Keratinocyte (primary cell): ENCODE measurements around the gene MME. TPM values are rescaled to one million over a fixed set of nuclear protein-coding genes. Genes with fewer than 3 reads are reported as not detected.

Experiments
- DNase-seq: peaks from one replicate; pipeline ENCODE4 v3.0.0-alpha.2; 2011; ENCODE audit warnings: low read depth, missing footprints, low spot score
- FAIRE-seq: peaks from 2 replicates; lab custom pipeline; 2011; peaks lifted over from hg19 to GRCh38; lab: Jason Lieb, UNC
- H2AFZ ChIP-seq: 2 replicates; pipeline ENCODE4 v1.6.0; 2012; ENCODE audit warnings: low read length, control low read depth, inconsistent platforms; ENCODE audit not compliant: control insufficient read depth
- H3K27ac ChIP-seq: 2 replicates; pipeline ENCODE4 v1.5.1; 2011; ENCODE audit warnings: low read length; ENCODE audit not compliant: control insufficient read depth, insufficient read depth
- H3K27me3 ChIP-seq: 3 replicates; pipeline ENCODE4 v1.6.0; 2011; ENCODE audit warnings: low read length; ENCODE audit not compliant: control insufficient read depth, insufficient read depth; ENCODE audit errors: extremely low read depth
- H3K36me3 ChIP-seq, 2 experiments: 2 replicates in 1 of 2; 3 replicates in 1 of 2; pipeline ENCODE4 v1.5.1; 2011; ENCODE audit warnings: low read length in 2 of 2, mild to moderate bottlenecking in 1 of 2; ENCODE audit not compliant: control insufficient read depth in 2 of 2, insufficient read depth in 2 of 2; ENCODE audit errors: extremely low read depth in 1 of 2
- H3K4me1 ChIP-seq: 3 replicates; pipeline ENCODE4 v1.5.1; 2011; ENCODE audit warnings: low read length; ENCODE audit not compliant: control insufficient read depth, insufficient read depth; ENCODE audit errors: extremely low read depth
- H3K4me2 ChIP-seq: 3 replicates; pipeline ENCODE4 v1.6.0; 2011; ENCODE audit warnings: low read depth, low read length; ENCODE audit not compliant: control insufficient read depth, insufficient read depth; ENCODE audit errors: extremely low read depth
- H3K4me3 ChIP-seq, 3 experiments: fragments of 200-600 bp in 1 of 3; sonication (generic) in 1 of 3; 2 replicates in 2 of 3; 3 replicates in 1 of 3; pipeline ENCODE4 v1.5.1; 2011 to 2016; ENCODE audit warnings: low read length in 3 of 3, mild to moderate bottlenecking in 3 of 3, control low read depth in 2 of 3, inconsistent platforms in 1 of 3, low read depth in 1 of 3, mixed read lengths in 1 of 3, mixed run types in 1 of 3, moderate library complexity in 1 of 3; ENCODE audit not compliant: control insufficient read depth in 2 of 3, insufficient read depth in 2 of 3; ENCODE audit errors: extremely low read depth in 1 of 3
- H3K79me2 ChIP-seq: 2 replicates; pipeline ENCODE4 v1.6.0; 2012; ENCODE audit warnings: low read length; ENCODE audit not compliant: control insufficient read depth, insufficient read depth
- H3K9ac ChIP-seq: 3 replicates; pipeline ENCODE4 v1.6.0; 2011; ENCODE audit warnings: low read length; ENCODE audit not compliant: control insufficient read depth, insufficient read depth; ENCODE audit errors: extremely low read depth
- H3K9me1 ChIP-seq: 3 replicates; pipeline ENCODE4 v1.6.0; 2011; ENCODE audit warnings: low read length; ENCODE audit not compliant: control insufficient read depth, insufficient read depth; ENCODE audit errors: extremely low read depth
- H3K9me3 ChIP-seq: 2 replicates; pipeline ENCODE4 v1.5.1; 2012; ENCODE audit warnings: low read depth, low read length; ENCODE audit not compliant: control insufficient read depth
- H4K20me1 ChIP-seq: 3 replicates; pipeline ENCODE4 v1.6.0; 2011; ENCODE audit warnings: low read length; ENCODE audit not compliant: control insufficient read depth, insufficient read depth; ENCODE audit errors: extremely low read depth
- EZH2 ChIP-seq: IDR thresholded peaks from one replicate; pipeline ENCODE4 v1.6.1; 2012; ENCODE audit warnings: inconsistent platforms, mild to moderate bottlenecking, low read length, moderate library complexity
- dilution Hi-C: fragments of 300-500 bp; cut with MboI; formaldehyde crosslinking; loops from one replicate; pipeline ENCODE4 v1.7.0; 2020; ENCODE audit warnings: low sequenced_read_pairs; ENCODE audit not compliant: extremely low pct_ligation_motif_present
- polyA plus RNA-seq, 5 experiments: library from polyadenylated mRNA; depleted of rRNA in 3 of 5; stranded (reverse) in 3 of 5; stranded (forward) in 1 of 5; unstranded in 1 of 5; fragments of >200 nt; gene quantifications; 1 replicate in 1 of 5; 2 replicates in 3 of 5; 3 replicates in 1 of 5; pipeline versions ENCODE4 v1.2.1 to v1.2.3, GENCODE V29; 2011 to 2012; ENCODE audit warnings: missing spikeins in 2 of 5, low read depth in 1 of 5, low replicate concordance in 1 of 5
- TF ChIP-seq, protein P1 (sequence below), 3 experiments: IDR thresholded peaks in 1 of 3; conservative IDR thresholded peaks in 1 of 3; optimal IDR thresholded peaks in 1 of 3; 2 replicates in 2 of 3; 3 replicates in 1 of 3; pipeline versions ENCODE3 to v1.5.1; 2011; ENCODE audit warnings: low read length in 3 of 3, mild to moderate bottlenecking in 3 of 3, moderate library complexity in 2 of 3, control low read depth in 1 of 3, inconsistent platforms in 1 of 3; ENCODE audit not compliant: insufficient read depth in 2 of 3; ENCODE audit errors: extremely low read depth in 1 of 3

Gene MME
- polyA plus RNA-seq, 1 donor (not counting 4 experiments of a cell fraction or from before 2014, with no cell fraction given): 2.0 TPM

DNA sequence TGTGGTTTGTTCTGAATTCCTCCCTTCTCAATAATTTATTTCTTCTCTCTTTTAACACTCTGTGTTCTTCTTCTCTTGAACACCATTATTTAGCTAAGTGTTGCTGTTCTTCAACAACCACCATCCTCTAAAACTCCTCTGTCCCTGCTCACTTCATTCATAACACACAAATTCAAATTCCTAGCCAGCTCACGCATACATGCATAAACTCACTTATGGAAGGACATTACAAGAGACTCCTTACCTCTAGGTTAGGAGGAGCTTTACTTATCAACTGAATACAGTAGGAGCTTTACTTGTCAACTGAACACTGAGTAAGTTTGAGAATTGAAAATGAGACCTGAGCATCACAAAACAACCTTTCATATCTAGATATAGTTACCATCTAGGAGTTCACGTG is 23.6 kb downstream of the MME start:
- TF ChIP-seq EZH2: no peak
- TF ChIP-seq, protein P1, sequence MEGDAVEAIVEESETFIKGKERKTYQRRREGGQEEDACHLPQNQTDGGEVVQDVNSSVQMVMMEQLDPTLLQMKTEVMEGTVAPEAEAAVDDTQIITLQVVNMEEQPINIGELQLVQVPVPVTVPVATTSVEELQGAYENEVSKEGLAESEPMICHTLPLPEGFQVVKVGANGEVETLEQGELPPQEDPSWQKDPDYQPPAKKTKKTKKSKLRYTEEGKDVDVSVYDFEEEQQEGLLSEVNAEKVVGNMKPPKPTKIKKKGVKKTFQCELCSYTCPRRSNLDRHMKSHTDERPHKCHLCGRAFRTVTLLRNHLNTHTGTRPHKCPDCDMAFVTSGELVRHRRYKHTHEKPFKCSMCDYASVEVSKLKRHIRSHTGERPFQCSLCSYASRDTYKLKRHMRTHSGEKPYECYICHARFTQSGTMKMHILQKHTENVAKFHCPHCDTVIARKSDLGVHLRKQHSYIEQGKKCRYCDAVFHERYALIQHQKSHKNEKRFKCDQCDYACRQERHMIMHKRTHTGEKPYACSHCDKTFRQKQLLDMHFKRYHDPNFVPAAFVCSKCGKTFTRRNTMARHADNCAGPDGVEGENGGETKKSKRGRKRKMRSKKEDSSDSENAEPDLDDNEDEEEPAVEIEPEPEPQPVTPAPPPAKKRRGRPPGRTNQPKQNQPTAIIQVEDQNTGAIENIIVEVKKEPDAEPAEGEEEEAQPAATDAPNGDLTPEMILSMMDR (optimal IDR thresholded peaks at IDR 0.05 in 1 of 3, IDR thresholded peaks at IDR 0.05 in 1 of 3, conservative IDR thresholded peaks at IDR 0.05 in 1 of 3; ENCODE audit: extremely low read depth in 1 of 3, insufficient read depth in 2 of 3, low read length in 3 of 3): no peak
- Histone ChIP-seq H3K4me3 (no peak overlapping the region), H3K9ac (no peak overlapping the region), H3K27me3 (no peaks in the 10 kb centered on the region), H3K9me3 (no peaks in the 10 kb centered on the region), H2AFZ (no peak overlapping the region), H3K27ac (no peak overlapping the region), H3K79me2 (no peaks in the 10 kb centered on the region), H3K9me1 (no peaks in the 10 kb centered on the region), H3K4me1 (no peaks in the 10 kb centered on the region), H4K20me1 (no peaks in the 10 kb centered on the region), H3K36me3 (no peaks in the 10 kb centered on the region), H3K4me2 (no peak overlapping the region)
- FAIRE-seq (no peak), DNase-seq (no peak)
- dilution Hi-C loops: no loop called here

DNA sequence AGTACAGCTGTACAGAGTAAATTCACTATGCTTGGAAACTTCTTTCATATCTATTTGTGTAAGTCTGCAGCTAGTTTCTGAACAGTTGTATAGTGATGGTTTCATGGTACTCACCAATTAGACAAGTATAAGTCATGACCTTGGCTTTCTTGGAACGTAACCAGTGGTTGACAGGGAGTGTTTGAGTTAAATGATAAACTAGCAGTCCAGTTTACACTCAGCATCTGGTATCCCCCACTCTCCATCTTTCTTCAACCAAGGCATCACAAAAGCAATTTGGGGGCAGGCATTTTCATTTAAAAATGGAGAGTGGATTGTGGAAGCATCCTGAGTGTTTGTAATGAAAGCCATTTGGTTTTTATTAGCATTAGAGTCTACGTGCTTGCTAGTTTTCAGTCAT is 26.0 kb downstream of the MME start:
- H3K9me1 ChIP-seq: no peaks in the 10 kb centered on the region
- H3K4me1 ChIP-seq: no peaks in the 10 kb centered on the region
- no peak overlapping the region for H3K4me2 ChIP-seq
- no peaks in the 10 kb centered on the region for H3K79me2 ChIP-seq
- dilution Hi-C loops: no loop called here
- no peaks in the 10 kb centered on the region for H3K27me3 ChIP-seq
- DNase-seq: no peak
- H3K36me3 ChIP-seq: no peaks in the 10 kb centered on the region
- no peak overlapping the region for H3K4me3 ChIP-seq
- TF ChIP-seq, protein P1 (optimal IDR thresholded peaks at IDR 0.05 in 1 of 3, IDR thresholded peaks at IDR 0.05 in 1 of 3, conservative IDR thresholded peaks at IDR 0.05 in 1 of 3; ENCODE audit: extremely low read depth in 1 of 3, insufficient read depth in 2 of 3, low read length in 3 of 3): no peak
- no peak for TF ChIP-seq EZH2
- FAIRE-seq: no peak
- no peak overlapping the region for H3K27ac ChIP-seq
- H4K20me1 ChIP-seq: no peaks in the 10 kb centered on the region
- no peaks in the 10 kb centered on the region for H3K9me3 ChIP-seq
- no peak overlapping the region for H3K9ac ChIP-seq
- no peak overlapping the region for H2AFZ ChIP-seq
